Cerebellar nuclear complex (tissue), 1 donor: Measurements from ENCODE around the gene NOS3.
A peak's percentile ranks its signal among the peaks of the same experiment; 100 is the strongest.
"Not testable (repeated sequence)": the region's sequence is repeated elsewhere in the genome, so short reads cannot be mapped to it uniquely, and the experiment has no call there.

ENCODE experiments used
- DNase-seq, 2 experiments: peaks; one replicate each; lab custom pipeline; 2025; lab: John Stamatoyannopoulos, UW

NOS3 gene

GRCh38 chr7:151017370-151017952 is 26.6 kb downstream of the NOS3 start:
- no peak for DNase-seq

GRCh38 chr7:151017953-151018420 is 27.2 kb downstream of the NOS3 start:
- peak in 1 of 2 experiments; percentile 1 for DNase-seq

- DNase-seq = no peak
Measured at GRCh38 chr7:151018421-151019129, 27.8 kb downstream of the NOS3 start.

- DNase-seq = no peak
Measured at GRCh38 chr7:151019130-151019447, 28.3 kb downstream of the NOS3 start.

GRCh38 chr7:151020231-151020630 is 29.4 kb downstream of the NOS3 start:
- DNase-seq = no peak

GRCh38 chr7:151023232-151023631 is 32.4 kb downstream of the NOS3 start:
- DNase-seq = no peak

GRCh38 chr7:151024435-151025056 is 33.7 kb downstream of the NOS3 start, which contains the start of gene ATG9B:
ATG9B (minus strand) TSS chr7:151024494; CDS start chr7:151024423, 71 bp downstream.
- no peak for DNase-seq

- no peak for DNase-seq
Measured at GRCh38 chr7:151025924-151026671, 35.3 kb downstream of the NOS3 start.

GRCh38 chr7:151026771-151027727 is 36.2 kb downstream of the NOS3 start:
- DNase-seq = not testable (repeated sequence)

GRCh38 chr7:151027728-151028130 is 36.9 kb downstream of the NOS3 start:
- DNase-seq = not testable (repeated sequence)

- peak; percentile 97 for DNase-seq
Measured at GRCh38 chr7:151028131-151028947, 37.5 kb downstream of the NOS3 start, which contains the start of gene ABCB8. ABCB8 (plus strand) TSS chr7:151028450; CDS start chr7:151028516, 66 bp downstream.

GRCh38 chr7:151028948-151029501 is 38.2 kb downstream of the NOS3 start:
- no peak for DNase-seq

GRCh38 chr7:151031011-151031410 is 40.2 kb downstream of the NOS3 start:
- no peak for DNase-seq

GRCh38 chr7:151032936-151033863 is 42.4 kb downstream of the NOS3 start:
- DNase-seq = no peak

GRCh38 chr7:151033864-151034249 is 43.0 kb downstream of the NOS3 start:
- no peak for DNase-seq

- DNase-seq = no peak
Measured at GRCh38 chr7:151034312-151035025, 43.7 kb downstream of the NOS3 start.

GRCh38 chr7:151035026-151035717 is 44.4 kb downstream of the NOS3 start:
- DNase-seq = no peak

GRCh38 chr7:151035902-151036301 is 45.1 kb downstream of the NOS3 start:
- DNase-seq = no peak
